ENCODE results near the gene RS1. TPM values are rescaled to one million over a fixed set of nuclear protein-coding genes. Genes with fewer than 3 reads are reported as not detected.

The RS1 gene
- total RNA-seq, 1 experiment from 2014 or later, result not detected

DNA sequence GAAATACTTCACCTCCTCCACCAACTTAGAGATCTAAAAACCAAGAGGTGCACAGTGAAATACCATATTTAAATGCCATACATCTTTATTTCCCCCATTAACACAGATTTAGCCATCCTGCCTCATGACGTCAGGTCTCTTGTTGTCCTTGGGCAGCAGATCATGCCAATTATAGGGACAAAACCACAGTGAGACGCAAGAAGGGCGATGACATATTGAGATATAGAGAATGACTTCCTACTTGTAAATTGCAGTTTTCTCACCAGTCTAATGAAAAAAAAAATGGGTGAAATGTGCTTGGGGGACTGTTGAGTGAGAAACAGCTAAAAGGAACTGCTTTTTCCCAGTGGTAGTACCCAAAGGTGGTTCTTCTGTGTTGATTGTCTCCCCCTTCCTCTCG lies 24.3 kb downstream of the RS1 start:
- no peak for DNase-seq
- H3K27me3 Mint-ChIP-seq (ENCODE audit: unreplicated experiment), result no peaks in the 10 kb centered on the region
- TF ChIP-seq, protein P1, sequence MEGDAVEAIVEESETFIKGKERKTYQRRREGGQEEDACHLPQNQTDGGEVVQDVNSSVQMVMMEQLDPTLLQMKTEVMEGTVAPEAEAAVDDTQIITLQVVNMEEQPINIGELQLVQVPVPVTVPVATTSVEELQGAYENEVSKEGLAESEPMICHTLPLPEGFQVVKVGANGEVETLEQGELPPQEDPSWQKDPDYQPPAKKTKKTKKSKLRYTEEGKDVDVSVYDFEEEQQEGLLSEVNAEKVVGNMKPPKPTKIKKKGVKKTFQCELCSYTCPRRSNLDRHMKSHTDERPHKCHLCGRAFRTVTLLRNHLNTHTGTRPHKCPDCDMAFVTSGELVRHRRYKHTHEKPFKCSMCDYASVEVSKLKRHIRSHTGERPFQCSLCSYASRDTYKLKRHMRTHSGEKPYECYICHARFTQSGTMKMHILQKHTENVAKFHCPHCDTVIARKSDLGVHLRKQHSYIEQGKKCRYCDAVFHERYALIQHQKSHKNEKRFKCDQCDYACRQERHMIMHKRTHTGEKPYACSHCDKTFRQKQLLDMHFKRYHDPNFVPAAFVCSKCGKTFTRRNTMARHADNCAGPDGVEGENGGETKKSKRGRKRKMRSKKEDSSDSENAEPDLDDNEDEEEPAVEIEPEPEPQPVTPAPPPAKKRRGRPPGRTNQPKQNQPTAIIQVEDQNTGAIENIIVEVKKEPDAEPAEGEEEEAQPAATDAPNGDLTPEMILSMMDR (IDR thresholded peaks at IDR 0.05; ENCODE audit: unreplicated experiment), result no peak
- H3K9me3 Mint-ChIP-seq (ENCODE audit: low read depth, unreplicated experiment), result no peaks in the 10 kb centered on the region
- no peaks in the 10 kb centered on the region for H3K4me1 Mint-ChIP-seq (ENCODE audit: low read depth, unreplicated experiment)
- H3K27ac Mint-ChIP-seq (ENCODE audit: unreplicated experiment), result no peak overlapping the region
- H3K36me3 Mint-ChIP-seq (ENCODE audit: insufficient read depth, unreplicated experiment), result no peaks in the 10 kb centered on the region
- H3K4me3 Mint-ChIP-seq (ENCODE audit: low read depth, unreplicated experiment), result no peak overlapping the region
- CTCF ChIA-PET, result no interaction called here
- intact Hi-C loops (cut with micrococcal nuclease; ENCODE audit: unreplicated experiment), result no loop called here
- no TSS peak for BruUV-seq (replicated peaks)

DNA sequence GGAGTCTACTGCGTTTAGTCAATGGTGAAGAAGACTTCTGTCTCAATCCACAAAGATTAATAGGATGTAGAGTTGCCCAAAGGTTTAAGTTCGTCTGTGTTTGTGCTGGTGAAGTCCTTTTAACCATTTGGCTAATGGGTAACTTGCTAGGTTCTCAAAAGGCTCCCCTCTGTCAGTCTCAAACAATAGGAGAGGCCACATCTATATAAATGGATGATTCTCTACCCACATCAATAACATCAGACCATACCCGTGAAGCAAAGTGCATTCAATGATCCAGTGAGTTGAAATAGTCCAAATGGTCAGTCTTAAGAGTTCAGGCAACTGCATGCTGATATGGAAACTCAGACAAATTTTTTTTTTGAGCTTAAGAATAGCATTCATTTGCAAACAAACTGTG lies 28.1 kb downstream of the RS1 start:
- H3K9me3 Mint-ChIP-seq (ENCODE audit: low read depth, unreplicated experiment), result no peaks in the 10 kb centered on the region
- no peaks in the 10 kb centered on the region for H3K4me1 Mint-ChIP-seq (ENCODE audit: low read depth, unreplicated experiment)
- no peak overlapping the region for H3K27ac Mint-ChIP-seq (ENCODE audit: unreplicated experiment)
- intact Hi-C loops (cut with micrococcal nuclease; ENCODE audit: unreplicated experiment), result no loop called here
- no peaks in the 10 kb centered on the region for H3K27me3 Mint-ChIP-seq (ENCODE audit: unreplicated experiment)
- no peaks in the 10 kb centered on the region for H3K36me3 Mint-ChIP-seq (ENCODE audit: insufficient read depth, unreplicated experiment)
- BruUV-seq (replicated peaks), result no TSS peak
- no peak overlapping the region for H3K4me3 Mint-ChIP-seq (ENCODE audit: low read depth, unreplicated experiment)
- CTCF ChIA-PET, result interaction anchor here (1.3 kb wide), 1 partner anchor 27 kb away, joined by 3 read pairs; no protein-coding TSS in a partner anchor
- TF ChIP-seq, protein P1 (IDR thresholded peaks at IDR 0.05; ENCODE audit: unreplicated experiment), result no peak
- no peak for DNase-seq

DNA sequence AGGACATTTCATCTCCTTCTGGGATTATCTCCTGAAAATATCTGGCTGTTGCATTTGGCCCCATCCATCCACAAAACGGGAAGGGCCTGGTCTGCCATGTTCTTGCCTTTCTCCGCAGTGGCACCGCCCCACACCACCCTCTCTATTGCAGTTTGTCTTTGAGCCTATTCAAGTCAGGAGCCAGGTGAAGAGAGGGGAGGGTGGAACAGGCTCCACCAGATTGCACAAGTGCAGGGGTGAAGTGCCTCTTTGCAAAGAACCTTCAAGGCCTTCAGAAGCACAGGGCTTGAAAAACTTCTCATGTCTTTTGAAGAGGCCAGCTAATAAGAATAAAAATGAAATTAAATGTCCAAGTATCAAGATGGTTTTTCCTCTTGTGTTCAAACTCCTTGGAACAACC lies 28.7 kb downstream of the RS1 start:
- no TSS peak for BruUV-seq (replicated peaks)
- intact Hi-C loops (cut with micrococcal nuclease; ENCODE audit: unreplicated experiment), result no loop called here
- Mint-ChIP-seq H3K4me3 (ENCODE audit: low read depth, unreplicated experiment) (no peak overlapping the region), H3K27ac (ENCODE audit: unreplicated experiment) (no peak overlapping the region), H3K9me3 (ENCODE audit: low read depth, unreplicated experiment) (no peaks in the 10 kb centered on the region), H3K27me3 (ENCODE audit: unreplicated experiment) (no peaks in the 10 kb centered on the region), H3K36me3 (ENCODE audit: insufficient read depth, unreplicated experiment) (no peaks in the 10 kb centered on the region), H3K4me1 (ENCODE audit: low read depth, unreplicated experiment) (no peaks in the 10 kb centered on the region)
- CTCF ChIA-PET, result no interaction called here
- TF ChIP-seq, protein P1 (IDR thresholded peaks at IDR 0.05; ENCODE audit: unreplicated experiment), result no peak
- no peak for DNase-seq

DNA sequence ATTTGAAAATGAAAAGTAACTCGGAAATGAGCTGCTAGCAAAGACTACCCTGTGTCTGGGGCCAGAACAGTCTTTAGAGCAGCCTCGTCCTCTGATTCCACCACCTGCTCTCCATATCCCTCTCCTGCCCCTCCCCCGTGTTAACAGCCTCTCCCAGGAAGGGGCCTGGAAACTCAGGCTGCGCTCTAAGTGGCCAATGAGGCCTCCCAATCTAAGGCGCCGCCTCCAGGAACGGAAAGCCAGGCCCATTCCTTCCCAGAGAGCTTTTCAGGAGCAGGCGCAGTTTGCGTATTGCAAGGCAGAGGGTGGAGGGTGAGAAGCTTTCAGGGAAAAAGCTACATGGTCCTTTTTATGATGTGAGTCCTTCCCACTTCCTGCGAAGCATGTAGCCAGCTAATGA lies 31.2 kb downstream of the RS1 start:
- Mint-ChIP-seq H3K4me1 (ENCODE audit: low read depth, unreplicated experiment) (no peaks in the 10 kb centered on the region), H3K27ac (ENCODE audit: unreplicated experiment) (no peak overlapping the region), H3K9me3 (ENCODE audit: low read depth, unreplicated experiment) (no peaks in the 10 kb centered on the region), H3K27me3 (ENCODE audit: unreplicated experiment) (no peaks in the 10 kb centered on the region), H3K36me3 (ENCODE audit: insufficient read depth, unreplicated experiment) (no peaks in the 10 kb centered on the region), H3K4me3 (ENCODE audit: low read depth, unreplicated experiment) (no peak overlapping the region)
- CTCF ChIA-PET, result interaction anchor here (0.8 kb wide), 1 partner anchor 9 kb away, joined by 3 read pairs; no protein-coding TSS in a partner anchor
- TF ChIP-seq, protein P1 (IDR thresholded peaks at IDR 0.05; ENCODE audit: unreplicated experiment), result no peak
- no peak for DNase-seq
- intact Hi-C loops (cut with micrococcal nuclease; ENCODE audit: unreplicated experiment), result no loop called here
- no TSS peak for BruUV-seq (replicated peaks)

All from Calu3 (cell line).